H9 (cell line): ENCODE measurements around the gene COG6. TPM values are rescaled to one million over a fixed set of nuclear protein-coding genes. Genes with fewer than 3 reads are reported as not detected.
A peak's percentile ranks its signal among the peaks of the same experiment; 100 is the strongest.

Source experiments
- DNase-seq: peaks from one replicate; pipeline ENCODE4 v3.0.0-alpha.2; 2017
- H2AFZ ChIP-seq: one replicate; pipeline ENCODE4 v1.6.1; 2013; ENCODE audit warnings: mild to moderate bottlenecking, low read length, control low read depth, moderate library complexity
- H2AK5ac ChIP-seq: 2 replicates; pipeline ENCODE4 v1.6.1; 2013; ENCODE audit warnings: low read length, control low read depth, mixed read lengths; ENCODE audit not compliant: insufficient read length
- H2BK120ac ChIP-seq: one replicate; pipeline ENCODE4 v1.6.1; 2013; ENCODE audit warnings: low read depth, mild to moderate bottlenecking, low read length, control low read depth, inconsistent platforms; ENCODE audit not compliant: poor library complexity, severe bottlenecking
- H2BK12ac ChIP-seq: 2 replicates; pipeline ENCODE4 v1.6.1; 2013; ENCODE audit warnings: low read length, control low read depth, mixed read lengths, low read depth; ENCODE audit not compliant: insufficient read length
- H2BK15ac ChIP-seq: 2 replicates; pipeline ENCODE4 v1.6.1; 2013; ENCODE audit warnings: low read depth, low read length, control low read depth
- H2BK20ac ChIP-seq: one replicate; pipeline ENCODE4 v1.6.1; 2013; ENCODE audit warnings: low read depth, mild to moderate bottlenecking, low read length, control low read depth, inconsistent platforms; ENCODE audit not compliant: poor library complexity, severe bottlenecking
- H2BK5ac ChIP-seq: 2 replicates; pipeline ENCODE4 v1.6.1; 2013; ENCODE audit warnings: low read length, control low read depth, mixed read lengths; ENCODE audit not compliant: insufficient read length
- H3K14ac ChIP-seq: 2 replicates; pipeline ENCODE4 v1.6.1; 2013; ENCODE audit warnings: low read length, control low read depth; ENCODE audit not compliant: insufficient read depth
- H3K18ac ChIP-seq: 2 replicates; pipeline ENCODE4 v1.6.1; 2013; ENCODE audit warnings: low read depth, mild to moderate bottlenecking, mixed read lengths, low read length, control low read depth; ENCODE audit not compliant: insufficient read length
- H3K23ac ChIP-seq: 2 replicates; pipeline ENCODE4 v1.6.1; 2013; ENCODE audit warnings: low read length, control low read depth, mixed read lengths, low read depth; ENCODE audit not compliant: insufficient read length
- H3K23me2 ChIP-seq: 2 replicates; pipeline ENCODE4 v1.6.1; 2013; ENCODE audit warnings: low read depth, mild to moderate bottlenecking, mixed read lengths, low read length, control low read depth; ENCODE audit not compliant: insufficient read length, poor library complexity, severe bottlenecking
- H3K27ac ChIP-seq: 2 replicates; pipeline ENCODE4 v1.5.1; 2013; ENCODE audit warnings: low read length, control low read depth, mixed read lengths, low read depth; ENCODE audit not compliant: insufficient read length
- H3K27me3 ChIP-seq: 2 replicates; pipeline ENCODE4 v1.6.1; 2013; ENCODE audit warnings: low read length, control low read depth, inconsistent platforms; ENCODE audit not compliant: insufficient read depth
- H3K4ac ChIP-seq: 2 replicates; pipeline ENCODE4 v1.6.1; 2013; ENCODE audit warnings: low read depth, mild to moderate bottlenecking, control low read depth, inconsistent platforms, low read length, moderate library complexity
- H3K4me1 ChIP-seq: 2 replicates; pipeline ENCODE4 v1.6.1; 2013; ENCODE audit warnings: low read length, control low read depth, inconsistent platforms; ENCODE audit not compliant: insufficient read depth
- H3K4me2 ChIP-seq: 2 replicates; pipeline ENCODE4 v1.6.1; 2013; ENCODE audit warnings: low read length, control low read depth, mixed read lengths; ENCODE audit not compliant: insufficient read length, insufficient read depth
- H3K56ac ChIP-seq: 2 replicates; pipeline ENCODE4 v1.6.1; 2013; ENCODE audit warnings: low read depth, mild to moderate bottlenecking, mixed read lengths, low read length, control low read depth; ENCODE audit not compliant: insufficient read length
- H3K79me1 ChIP-seq: 2 replicates; pipeline ENCODE4 v1.6.1; 2013; ENCODE audit warnings: low read depth, mild to moderate bottlenecking, moderate library complexity, low read length, control low read depth, inconsistent platforms; ENCODE audit not compliant: insufficient read depth, poor library complexity, severe bottlenecking
- H3K79me2 ChIP-seq: 2 replicates; pipeline ENCODE4 v1.6.1; 2013; ENCODE audit warnings: low read length, control low read depth, inconsistent platforms; ENCODE audit not compliant: insufficient read depth
- H3K9ac ChIP-seq: 2 replicates; pipeline ENCODE4 v1.6.1; 2013; ENCODE audit warnings: low read length, control low read depth, mixed read lengths; ENCODE audit not compliant: insufficient read length; ENCODE audit errors: extremely low read depth
- H3K9me3 ChIP-seq: one replicate; pipeline ENCODE4 v1.6.1; 2013; ENCODE audit warnings: low read depth, low read length, inconsistent platforms; ENCODE audit not compliant: control insufficient read depth
- H3T11ph ChIP-seq: one replicate; pipeline ENCODE4 v1.6.1; 2013; ENCODE audit warnings: mild to moderate bottlenecking, low read length, control low read depth, inconsistent platforms
- H4K20me1 ChIP-seq: one replicate; pipeline ENCODE4 v1.6.1; 2013; ENCODE audit not compliant: control insufficient read depth, insufficient read length, insufficient read depth
- H4K5ac ChIP-seq: 2 replicates; pipeline ENCODE4 v1.6.1; 2013; ENCODE audit warnings: low read depth, mild to moderate bottlenecking, mixed read lengths, low read length, control low read depth; ENCODE audit not compliant: insufficient read length
- H4K8ac ChIP-seq: replicated peaks from 2 replicates; pipeline ENCODE4 v1.6.1; 2013; ENCODE audit warnings: low read length, control low read depth, mixed read lengths, low read depth; ENCODE audit not compliant: insufficient read length
- H4K91ac ChIP-seq: 2 replicates; pipeline ENCODE4 v1.6.1; 2013; ENCODE audit warnings: low read depth, mild to moderate bottlenecking, moderate library complexity, mixed read lengths, low read length, control low read depth; ENCODE audit not compliant: insufficient read length
- H3K27ac Mint-ChIP-seq, 3 experiments: 2 replicates in 2 of 3; 3 replicates in 1 of 3; pipeline ENCODE4 v1.8.0; 2020 to 2021; ENCODE audit warnings: mixed read lengths in 3 of 3, mild to moderate bottlenecking in 1 of 3, moderate library complexity in 1 of 3
- H3K27me3 Mint-ChIP-seq: 2 replicates; pipeline ENCODE4 v1.8.0; 2021; ENCODE audit warnings: low read depth, mild to moderate bottlenecking, moderate library complexity, mixed read lengths
- H3K36me3 Mint-ChIP-seq, 3 experiments: 2 replicates in 2 of 3; 3 replicates in 1 of 3; pipeline ENCODE4 v1.8.0; 2020 to 2021; ENCODE audit warnings: low read depth in 3 of 3, mixed read lengths in 3 of 3; ENCODE audit not compliant: insufficient read depth in 1 of 3
- H3K4me1 Mint-ChIP-seq, 2 experiments: 2 replicates each; pipeline ENCODE4 v1.8.0; 2020; ENCODE audit warnings: mixed read lengths in 2 of 2
- H3K4me3 Mint-ChIP-seq, 2 experiments: 2 replicates in 1 of 2; 3 replicates in 1 of 2; pipeline ENCODE4 v1.8.0; 2020 to 2021; ENCODE audit warnings: mild to moderate bottlenecking in 2 of 2, mixed read lengths in 2 of 2, moderate library complexity in 1 of 2
- H3K9me3 Mint-ChIP-seq, 2 experiments: 2 replicates in 1 of 2; 3 replicates in 1 of 2; pipeline ENCODE4 v1.8.0; 2020; ENCODE audit warnings: mild to moderate bottlenecking in 2 of 2, mixed read lengths in 2 of 2, moderate library complexity in 1 of 2
- CTCF ChIP-seq: fragments of 200-600 bp; sonication (generic); conservative IDR thresholded peaks from 3 replicates; pipeline ENCODE4 v1.8.0; 2021; ENCODE audit warnings: antibody characterized with exemption, mild to moderate bottlenecking
- WGBS: extraction: QIAGEN DNeasy Blood & Tissue Kit; methylation state at CpG from one replicate; pipeline ENCODE4 v1.1.7; 2013; ENCODE audit warnings: missing lambda C conversion rate, low lambda C conversion rate, mixed read lengths; ENCODE audit not compliant: insufficient read length; ENCODE audit errors: extremely low coverage; 5-methylcytosine and 5-hydroxymethylcytosine counted together
- total RNA-seq: library from RNA; stranded (reverse); gene quantifications from 2 replicates; pipeline ENCODE4 v1.2.1, GENCODE V29; 2021

Gene COG6
- total RNA-seq, 1 experiment from 2014 or later: 23.7 TPM

- H3K4me1 ChIP-seq: no peaks in the 10 kb centered on the region
- no peaks in the 10 kb centered on the region for H3K79me2 ChIP-seq
- H3K9ac ChIP-seq: no peak overlapping the region
- H4K8ac ChIP-seq: no peak overlapping the region
- H4K5ac ChIP-seq: no peak overlapping the region
- no peak for TF ChIP-seq CTCF
- no peak overlapping the region for H2AK5ac ChIP-seq
- no peak overlapping the region for H3K18ac ChIP-seq
- no peak for DNase-seq
- H3T11ph ChIP-seq: no peak overlapping the region
- no peaks in the 10 kb centered on the region for H3K9me3 ChIP-seq
- no peak overlapping the region for H3K4me2 ChIP-seq
- H3K27ac ChIP-seq: no peak overlapping the region
- H2BK120ac ChIP-seq: no peak overlapping the region
- no peaks in the 10 kb centered on the region for H3K9me3 Mint-ChIP-seq
- WGBS: no CpG with 5 or more reads among the region's 3 CpGs
- no peak overlapping the region for H2AFZ ChIP-seq
- H3K79me1 ChIP-seq: no peaks in the 10 kb centered on the region
- no peak overlapping the region for H3K23ac ChIP-seq
- H4K91ac ChIP-seq: no peak overlapping the region
- H2BK5ac ChIP-seq: no peak overlapping the region
- H3K27ac Mint-ChIP-seq: peak overlapping the region in 1 of 3 experiments; percentile 58; a peak in 2 of 7 replicates
- H2BK20ac ChIP-seq: no peak overlapping the region
- H3K23me2 ChIP-seq: no peaks in the 10 kb centered on the region
- no peak overlapping the region for H3K14ac ChIP-seq
- H3K56ac ChIP-seq: no peak overlapping the region
- no peak overlapping the region for H2BK12ac ChIP-seq
- no peak overlapping the region for H3K4me3 Mint-ChIP-seq
- H3K4ac ChIP-seq: no peak overlapping the region
- H3K27me3 ChIP-seq: no peaks in the 10 kb centered on the region
- H3K4me1 Mint-ChIP-seq: peaks cover 11 to 17% of the 10 kb centered on the region in 2 experiments
- H4K20me1 ChIP-seq: no peaks in the 10 kb centered on the region
- no peak overlapping the region for H2BK15ac ChIP-seq
- peaks cover 0 to 4% (median 0%) of the 10 kb centered on the region in 3 experiments; a peak in 3 of 7 replicates for H3K36me3 Mint-ChIP-seq
- H3K27me3 Mint-ChIP-seq: no peaks in the 10 kb centered on the region
Measured at GRCh38 chr13:39767791-39768517, 112.5 kb downstream of the COG6 start.
